ENCODE data around the gene IPPK.
A peak's percentile ranks its signal among the peaks of the same experiment; 100 is the strongest.

IPPK gene

DNA sequence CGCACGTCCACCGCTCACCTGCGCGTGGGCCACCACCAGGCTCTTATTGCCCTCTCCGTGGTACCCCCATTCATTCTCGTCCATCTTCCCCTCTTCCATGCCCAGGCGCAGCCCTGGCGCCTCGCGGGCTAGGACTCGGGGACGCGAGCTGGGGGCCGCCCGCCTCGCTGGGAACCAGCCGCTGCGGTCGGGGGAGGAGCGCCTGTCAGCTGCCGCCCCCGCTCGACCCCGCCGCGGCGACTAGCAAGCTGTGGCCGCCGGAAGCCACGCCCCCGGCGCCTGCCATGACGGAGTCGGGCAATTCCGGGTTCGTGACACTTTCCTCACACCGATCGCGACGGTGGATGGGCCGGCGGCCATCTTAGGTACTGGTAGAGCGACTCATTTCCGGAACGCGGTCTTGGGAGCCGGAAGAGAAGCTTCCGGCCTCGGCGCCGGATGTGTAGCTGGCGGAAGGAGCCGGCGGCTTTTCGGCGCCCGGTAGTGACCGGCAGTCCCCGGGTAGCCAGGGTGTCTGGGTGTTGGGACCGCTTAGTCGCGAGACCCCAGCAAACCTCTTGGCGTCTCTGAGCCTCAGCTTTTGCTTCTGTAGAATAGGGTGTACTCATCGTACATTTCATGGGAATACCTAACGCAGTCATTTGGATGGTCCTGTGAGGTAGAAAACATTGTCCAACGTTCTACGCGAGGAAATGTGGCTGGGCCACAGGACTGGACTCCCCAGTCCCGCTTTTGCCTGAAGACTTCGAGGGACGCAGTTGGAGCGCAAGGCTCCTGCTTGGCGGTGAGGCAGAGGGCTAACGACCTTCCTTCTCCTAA lies at the start of gene IPPK:
IPPK (minus strand) TSS at position 242 of the 819 bp plus-strand sequence; CDS start at position 99, 143 bp downstream.
- TF ChIP-seq CTCF (IDR thresholded peaks at IDR 0.05; ENCODE audit: insufficient read depth, missing control alignments) = no peak
- no peak for FAIRE-seq
- peak; percentile 96 for DNase-seq (ENCODE audit: insufficient read length, low spot score)

- no peak for FAIRE-seq
- no peak for TF ChIP-seq CTCF (IDR thresholded peaks at IDR 0.05; ENCODE audit: insufficient read depth, missing control alignments)
- DNase-seq (ENCODE audit: insufficient read length, low spot score) = no peak
Measured at GRCh38 chr9:92719028-92719647, 49.2 kb upstream of the IPPK start.

GRCh38 chr9:92718086-92719001 lies 48.4 kb upstream of the IPPK start:
- FAIRE-seq (no peak), DNase-seq (ENCODE audit: insufficient read length, low spot score) (no peak)
- no peak for TF ChIP-seq CTCF (IDR thresholded peaks at IDR 0.05; ENCODE audit: insufficient read depth, missing control alignments)

GRCh38 chr9:92717201-92718085 lies 47.5 kb upstream of the IPPK start:
- no peak for DNase-seq (ENCODE audit: insufficient read length, low spot score)
- no peak for TF ChIP-seq CTCF (IDR thresholded peaks at IDR 0.05; ENCODE audit: insufficient read depth, missing control alignments)
- FAIRE-seq = no peak

- FAIRE-seq = no peak
Measured at GRCh38 chr9:92716557-92716956, 46.6 kb upstream of the IPPK start.

More at GRCh38 chr9:92716557-92716956, 46.6 kb upstream of the IPPK start:
- TF ChIP-seq CTCF (IDR thresholded peaks at IDR 0.05; ENCODE audit: insufficient read depth, missing control alignments) = peak; percentile 81
- peak; percentile 77 for DNase-seq (ENCODE audit: insufficient read length, low spot score)
